Activated naive CD8-positive, alpha-beta T cell treated with anti-CD3 and anti-CD28 coated beads, Interleukin-2, amount 10 ng/mL, durations not matched to agents 7 days and 5 days (primary cell): ENCODE results near the gene TTLL11. TPM values are rescaled to one million over a fixed set of nuclear protein-coding genes. Genes with fewer than 3 reads are reported as not detected.
A peak's percentile ranks its signal among the peaks of the same experiment; 100 is the strongest.
"Not testable (repeated sequence)": the region's sequence is repeated elsewhere in the genome, so short reads cannot be mapped to it uniquely, and the experiment has no call there.

Experiments used
- ATAC-seq: fragments of 150-1000 bp; cut with Tn5 transposase; one replicate; pipeline ENCODE4 v1.10.0; 2021; ENCODE audit warnings: low read depth, moderate library complexity
- POLR2A ChIA-PET: fragments of 350-600 bp; sonication (Branson Sonifier 250); formaldehyde crosslinking; loops from one replicate; lab custom pipeline; 2021; ENCODE audit warnings: antibody characterized with exemption; lab: Charles Lee
- DNase-seq: peaks from one replicate; pipeline ENCODE4 v3.0.0; 2021
- H3K27ac Mint-ChIP-seq: one replicate; pipeline ENCODE4 v1.8.0; 2022; ENCODE audit warnings: mild to moderate bottlenecking, mixed read lengths
- H3K27me3 Mint-ChIP-seq: one replicate; pipeline ENCODE4 v1.8.0; 2022; ENCODE audit warnings: mild to moderate bottlenecking, moderate library complexity, mixed read lengths
- H3K36me3 Mint-ChIP-seq: one replicate; pipeline ENCODE4 v1.8.0; 2021; ENCODE audit warnings: mild to moderate bottlenecking, mixed read lengths
- H3K4me1 Mint-ChIP-seq: one replicate; pipeline ENCODE4 v1.8.0; 2021; ENCODE audit warnings: mixed read lengths
- H3K4me3 Mint-ChIP-seq: one replicate; pipeline ENCODE4 v1.8.0; 2022; ENCODE audit warnings: mild to moderate bottlenecking, moderate library complexity, mixed read lengths
- H3K9me3 Mint-ChIP-seq: one replicate; pipeline ENCODE4 v1.8.0; 2021; ENCODE audit warnings: mixed read lengths
- total RNA-seq, 2 experiments: library from RNA; stranded (reverse); gene quantifications; one replicate each; pipeline ENCODE4 v1.2.3, GENCODE V29; 2021

The TTLL11 gene
- total RNA-seq, 2 experiments from 2014 or later, result 3.9 to 4.1 TPM

- Mint-ChIP-seq H3K27me3 (peaks cover 2% of the 10 kb centered on the region), H3K27ac (no peak overlapping the region), H3K4me1 (no peaks in the 10 kb centered on the region), H3K36me3 (peaks cover 1% of the 10 kb centered on the region), H3K9me3 (peaks cover 8% of the 10 kb centered on the region), H3K4me3 (no peak overlapping the region)
- no peak for ATAC-seq
- DNase-seq, result no peak
- POLR2A ChIA-PET, result no interaction called here
These were observed 196.0 kb downstream of the TTLL11 start for GRCh38 chr9:121897140-121897539.

GRCh38 chr9:121896545-121896943, 196.6 kb downstream of the TTLL11 start:
- Mint-ChIP-seq H3K36me3 (peaks cover 1% of the 10 kb centered on the region), H3K27me3 (peaks cover 2% of the 10 kb centered on the region), H3K4me1 (no peaks in the 10 kb centered on the region), H3K27ac (no peak overlapping the region), H3K9me3 (peaks cover 8% of the 10 kb centered on the region), H3K4me3 (no peak overlapping the region)
- POLR2A ChIA-PET, result no interaction called here
- ATAC-seq, result no peak
- no peak for DNase-seq

- Mint-ChIP-seq H3K9me3 (peaks cover 8% of the 10 kb centered on the region), H3K27me3 (peaks cover 2% of the 10 kb centered on the region), H3K27ac (no peak overlapping the region), H3K4me3 (no peak overlapping the region), H3K36me3 (peaks cover 1% of the 10 kb centered on the region), H3K4me1 (no peaks in the 10 kb centered on the region)
- DNase-seq, result no peak
- ATAC-seq, result no peak
- POLR2A ChIA-PET, result no interaction called here
These were observed 197.1 kb downstream of the TTLL11 start for GRCh38 chr9:121895818-121896544.

GRCh38 chr9:121895358-121895757, 197.8 kb downstream of the TTLL11 start:
- DNase-seq (no peak), ATAC-seq (no peak)
- Mint-ChIP-seq H3K9me3 (peaks cover 6% of the 10 kb centered on the region), H3K4me1 (no peaks in the 10 kb centered on the region), H3K36me3 (no peaks in the 10 kb centered on the region), H3K27me3 (peaks cover 4% of the 10 kb centered on the region), H3K27ac (no peak overlapping the region), H3K4me3 (no peak overlapping the region)
- POLR2A ChIA-PET, result no interaction called here

- H3K27me3 Mint-ChIP-seq, H3K36me3 Mint-ChIP-seq, H3K27ac Mint-ChIP-seq, H3K4me1 Mint-ChIP-seq, DNase-seq, H3K4me3 Mint-ChIP-seq, POLR2A ChIA-PET, ATAC-seq, H3K9me3 Mint-ChIP-seq: not testable (repeated sequence)
These were observed 198.7 kb downstream of the TTLL11 start for GRCh38 chr9:121894380-121894779.

- ATAC-seq, result no peak
- Mint-ChIP-seq H3K4me1 (no peaks in the 10 kb centered on the region), H3K27me3 (peaks cover 10% of the 10 kb centered on the region), H3K36me3 (no peaks in the 10 kb centered on the region), H3K27ac (no peak overlapping the region), H3K9me3 (no peaks in the 10 kb centered on the region), H3K4me3 (no peak overlapping the region)
- no peak for DNase-seq
- POLR2A ChIA-PET, result no interaction called here
These were observed 199.3 kb downstream of the TTLL11 start for GRCh38 chr9:121893786-121894185.

- H3K27me3 Mint-ChIP-seq, result peaks cover 8% of the 10 kb centered on the region
- ATAC-seq (no peak), DNase-seq (no peak)
- no peaks in the 10 kb centered on the region for H3K9me3 Mint-ChIP-seq
- no peaks in the 10 kb centered on the region for H3K36me3 Mint-ChIP-seq
- no peak overlapping the region for H3K27ac Mint-ChIP-seq
- no peak overlapping the region for H3K4me3 Mint-ChIP-seq
- POLR2A ChIA-PET, result no interaction called here
- H3K4me1 Mint-ChIP-seq, result no peaks in the 10 kb centered on the region
These were observed 200.4 kb downstream of the TTLL11 start for GRCh38 chr9:121892706-121893105.

GRCh38 chr9:121890746-121891145, 202.4 kb downstream of the TTLL11 start:
- Mint-ChIP-seq H3K27me3 (peaks cover 8% of the 10 kb centered on the region), H3K27ac (no peak overlapping the region), H3K36me3 (no peaks in the 10 kb centered on the region), H3K4me1 (peaks cover 6% of the 10 kb centered on the region), H3K9me3 (no peaks in the 10 kb centered on the region), H3K4me3 (no peak overlapping the region)
- DNase-seq (no peak), ATAC-seq (no peak)
- POLR2A ChIA-PET, result no interaction called here

- no peaks in the 10 kb centered on the region for H3K9me3 Mint-ChIP-seq
- H3K27me3 Mint-ChIP-seq, result peaks cover 8% of the 10 kb centered on the region
- H3K27ac Mint-ChIP-seq, result no peak overlapping the region
- no peak for ATAC-seq
- H3K4me1 Mint-ChIP-seq, result peaks cover 11% of the 10 kb centered on the region
- no peak overlapping the region for H3K4me3 Mint-ChIP-seq
- POLR2A ChIA-PET, result no interaction called here
- DNase-seq, result no peak
- no peaks in the 10 kb centered on the region for H3K36me3 Mint-ChIP-seq
These were observed 203.0 kb downstream of the TTLL11 start for GRCh38 chr9:121889990-121890563.

GRCh38 chr9:121888438-121888775, 204.7 kb downstream of the TTLL11 start:
- Mint-ChIP-seq H3K27ac (no peak overlapping the region), H3K27me3 (peaks cover 8% of the 10 kb centered on the region), H3K4me1 (peaks cover 19% of the 10 kb centered on the region), H3K4me3 (no peak overlapping the region), H3K9me3 (no peaks in the 10 kb centered on the region), H3K36me3 (no peaks in the 10 kb centered on the region)
- POLR2A ChIA-PET, result no interaction called here
- ATAC-seq (no peak), DNase-seq (no peak)

GRCh38 chr9:121887553-121888437, 205.3 kb downstream of the TTLL11 start:
- POLR2A ChIA-PET, result no interaction called here
- ATAC-seq (no peak), DNase-seq (no peak)
- peak overlapping the region; percentile 44 for H3K27ac Mint-ChIP-seq
- peak overlapping the region; percentile 42 for H3K4me3 Mint-ChIP-seq
- no peaks in the 10 kb centered on the region for H3K9me3 Mint-ChIP-seq
- peaks cover 8% of the 10 kb centered on the region for H3K27me3 Mint-ChIP-seq
- H3K36me3 Mint-ChIP-seq, result no peaks in the 10 kb centered on the region
- peaks cover 19% of the 10 kb centered on the region for H3K4me1 Mint-ChIP-seq

GRCh38 chr9:121886759-121887485, 206.2 kb downstream of the TTLL11 start:
- Mint-ChIP-seq H3K27ac (peak overlapping the region; percentile 44), H3K4me3 (peak overlapping the region; percentile 42), H3K9me3 (no peaks in the 10 kb centered on the region), H3K36me3 (no peaks in the 10 kb centered on the region), H3K4me1 (peaks cover 22% of the 10 kb centered on the region), H3K27me3 (peaks cover 11% of the 10 kb centered on the region)
- DNase-seq (peak; percentile 51), ATAC-seq (peak; percentile 91)
- POLR2A ChIA-PET, result no interaction called here

- H3K27ac Mint-ChIP-seq, result peak overlapping the region; percentile 37
- ATAC-seq, result no peak
These were observed 207.7 kb downstream of the TTLL11 start for GRCh38 chr9:121885345-121885901.

More at GRCh38 chr9:121885345-121885901, 207.7 kb downstream of the TTLL11 start:
- POLR2A ChIA-PET, result interaction anchor here (0.7 kb wide), 1 partner anchor 69 kb away, joined by 3 read pairs; no protein-coding TSS in a partner anchor
- Mint-ChIP-seq H3K9me3 (no peaks in the 10 kb centered on the region), H3K27me3 (peaks cover 10% of the 10 kb centered on the region), H3K4me1 (peaks cover 22% of the 10 kb centered on the region), H3K36me3 (no peaks in the 10 kb centered on the region), H3K4me3 (no peak overlapping the region)
- DNase-seq, result no peak
